HUES48 (cell line): ENCODE results near the gene DRC7.

Source experiments
- H3K27ac ChIP-seq: one replicate; pipeline ENCODE4 v1.7.0; 2013; ENCODE audit warnings: low read depth, low read length, inconsistent platforms
- H3K27me3 ChIP-seq: 2 replicates; pipeline ENCODE4 v1.6.1; 2013; ENCODE audit warnings: mild to moderate bottlenecking, low read length; ENCODE audit not compliant: control insufficient read depth, insufficient read depth
- H3K36me3 ChIP-seq: 2 replicates; pipeline ENCODE4 v1.6.1; 2013; ENCODE audit warnings: low read length; ENCODE audit not compliant: control insufficient read depth, insufficient read depth
- H3K4me1 ChIP-seq: 2 replicates; pipeline ENCODE4 v1.6.1; 2013; ENCODE audit warnings: mild to moderate bottlenecking, low read length; ENCODE audit not compliant: control insufficient read depth, insufficient read depth
- H3K4me3 ChIP-seq: 2 replicates; pipeline ENCODE4 v1.5.1; 2013; ENCODE audit warnings: mild to moderate bottlenecking, low read depth, low read length
- H3K9ac ChIP-seq: 2 replicates; pipeline ENCODE4 v1.6.1; 2013; ENCODE audit warnings: mild to moderate bottlenecking, low read depth, low read length, moderate library complexity
- H3K9me3 ChIP-seq: 2 replicates; pipeline ENCODE4 v1.6.1; 2013; ENCODE audit warnings: low read length; ENCODE audit not compliant: control insufficient read depth, insufficient read depth

DRC7 gene

GRCh38 chr16:57688987-57689761 lies 5.4 kb upstream of the DRC7 start:
- no peaks in the 10 kb centered on the region for H3K9me3 ChIP-seq
- H3K36me3 ChIP-seq = no peaks in the 10 kb centered on the region
- no peaks in the 10 kb centered on the region; the same call in 1 of the 2 replicates for H3K27me3 ChIP-seq
- no peak overlapping the region for H3K4me3 ChIP-seq
- H3K27ac ChIP-seq = no peak overlapping the region
- H3K4me1 ChIP-seq = 0 out of 2 replicates have a peak, but pooled peaks cover 5% of the 10 kb centered on the region
- no peak overlapping the region for H3K9ac ChIP-seq

- H3K27me3 ChIP-seq = no peaks in the 10 kb centered on the region; the same call in 1 of the 2 replicates
- H3K4me3 ChIP-seq = no peak overlapping the region
- no peaks in the 10 kb centered on the region for H3K36me3 ChIP-seq
- H3K4me1 ChIP-seq = 0 out of 2 replicates have a peak, but pooled peaks cover 5% of the 10 kb centered on the region
- H3K27ac ChIP-seq = no peak overlapping the region
- no peak overlapping the region for H3K9ac ChIP-seq
- H3K9me3 ChIP-seq = no peaks in the 10 kb centered on the region
Observed at GRCh38 chr16:57689762-57690558, 4.6 kb upstream of the DRC7 start.

- no peak overlapping the region for H3K27ac ChIP-seq
- H3K4me1 ChIP-seq = 0 out of 2 replicates have a peak, but pooled peaks cover 5% of the 10 kb centered on the region
Observed at GRCh38 chr16:57690782-57691471, 3.7 kb upstream of the DRC7 start.

GRCh38 chr16:57692636-57693035 lies 2.0 kb upstream of the DRC7 start:
- H3K9ac ChIP-seq = no peak overlapping the region
- no peak overlapping the region for H3K27ac ChIP-seq
- 0 out of 2 replicates have a peak, but pooled peaks cover 5% of the 10 kb centered on the region for H3K4me1 ChIP-seq
- no peaks in the 10 kb centered on the region for H3K27me3 ChIP-seq
- no peaks in the 10 kb centered on the region for H3K36me3 ChIP-seq
- H3K9me3 ChIP-seq = no peaks in the 10 kb centered on the region
- no peak overlapping the region for H3K4me3 ChIP-seq

More at GRCh38 chr16:57690782-57691471, 3.7 kb upstream of the DRC7 start:
- Histone ChIP-seq H3K9me3 (no peaks in the 10 kb centered on the region), H3K9ac (no peak overlapping the region), H3K36me3 (no peaks in the 10 kb centered on the region), H3K4me3 (no peak overlapping the region), H3K27me3 (no peaks in the 10 kb centered on the region)

- Histone ChIP-seq H3K9ac (no peak overlapping the region), H3K36me3 (no peaks in the 10 kb centered on the region), H3K4me3 (no peak overlapping the region), H3K27me3 (no peaks in the 10 kb centered on the region), H3K27ac (no peak overlapping the region), H3K4me1 (0 out of 2 replicates have a peak, but pooled peaks cover 5% of the 10 kb centered on the region), H3K9me3 (no peaks in the 10 kb centered on the region)
Observed at GRCh38 chr16:57693550-57693949, 1.1 kb upstream of the DRC7 start.

- no peak overlapping the region for H3K9ac ChIP-seq
- no peak overlapping the region for H3K27ac ChIP-seq
- no peaks in the 10 kb centered on the region for H3K27me3 ChIP-seq
- no peak overlapping the region for H3K4me3 ChIP-seq
- no peaks in the 10 kb centered on the region for H3K36me3 ChIP-seq
- no peaks in the 10 kb centered on the region for H3K9me3 ChIP-seq
- H3K4me1 ChIP-seq = 0 out of 2 replicates have a peak, but pooled peaks cover 5% of the 10 kb centered on the region
Observed at GRCh38 chr16:57694231-57694724, 328 bp upstream of the DRC7 start.

GRCh38 chr16:57695680-57696069 lies 1.1 kb downstream of the DRC7 start:
- Histone ChIP-seq H3K9ac (no peak overlapping the region), H3K27ac (no peak overlapping the region), H3K4me3 (no peak overlapping the region), H3K9me3 (no peaks in the 10 kb centered on the region), H3K4me1 (no peaks in the 10 kb centered on the region), H3K36me3 (no peaks in the 10 kb centered on the region), H3K27me3 (no peaks in the 10 kb centered on the region)

- Histone ChIP-seq H3K9ac (no peak overlapping the region), H3K4me3 (no peak overlapping the region), H3K27ac (no peak overlapping the region), H3K36me3 (no peaks in the 10 kb centered on the region), H3K9me3 (no peaks in the 10 kb centered on the region), H3K27me3 (no peaks in the 10 kb centered on the region), H3K4me1 (no peaks in the 10 kb centered on the region)
Observed at GRCh38 chr16:57696240-57696639, 1.6 kb downstream of the DRC7 start.

- H3K27me3 ChIP-seq = no peaks in the 10 kb centered on the region
Observed at GRCh38 chr16:57697896-57698537, 3.4 kb downstream of the DRC7 start.

GRCh38 chr16:57698812-57699405 lies 4.3 kb downstream of the DRC7 start:
- Histone ChIP-seq H3K9ac (no peak overlapping the region), H3K9me3 (no peaks in the 10 kb centered on the region), H3K4me1 (no peaks in the 10 kb centered on the region), H3K36me3 (no peaks in the 10 kb centered on the region), H3K27me3 (no peaks in the 10 kb centered on the region), H3K4me3 (no peak overlapping the region), H3K27ac (no peak overlapping the region)

More at GRCh38 chr16:57697896-57698537, 3.4 kb downstream of the DRC7 start:
- no peaks in the 10 kb centered on the region for H3K36me3 ChIP-seq
- H3K4me3 ChIP-seq = no peak overlapping the region
- H3K9me3 ChIP-seq = no peaks in the 10 kb centered on the region
- no peaks in the 10 kb centered on the region for H3K4me1 ChIP-seq
- H3K9ac ChIP-seq = no peak overlapping the region
- no peak overlapping the region for H3K27ac ChIP-seq
